Karpas-422 (cell line): ENCODE measurements around the gene CTTNBP2. TPM values are rescaled to one million over a fixed set of nuclear protein-coding genes. Genes with fewer than 3 reads are reported as not detected.
"Not testable (repeated sequence)": the region's sequence is repeated elsewhere in the genome, so short reads cannot be mapped to it uniquely, and the experiment has no call there.

Experiments
- DNase-seq: peaks from one replicate; pipeline ENCODE4 v3.0.0-alpha.2; 2015
- H2AFZ ChIP-seq: fragments of 200-600 bp; sonication (generic); 2 replicates; pipeline ENCODE4 v1.6.1; 2014; ENCODE audit warnings: antibody characterized with exemption, low read length, mixed read lengths
- H3K27ac ChIP-seq: fragments of 200-600 bp; sonication (generic); 2 replicates; pipeline ENCODE4 v1.5.1; 2014; ENCODE audit warnings: mild to moderate bottlenecking, low read length, moderate library complexity
- H3K27me3 ChIP-seq: fragments of 200-600 bp; sonication (generic); 2 replicates; pipeline ENCODE4 v1.6.1; 2014; ENCODE audit warnings: low read length, mixed read lengths
- H3K36me3 ChIP-seq: fragments of 200-600 bp; sonication (generic); 2 replicates; pipeline ENCODE4 v1.6.1; 2014; ENCODE audit warnings: low read length, mixed read lengths; ENCODE audit not compliant: insufficient read depth
- H3K4me1 ChIP-seq: fragments of 200-600 bp; sonication (generic); 2 replicates; pipeline ENCODE4 v1.6.1; 2014; ENCODE audit warnings: mild to moderate bottlenecking, low read length, mixed read lengths
- H3K4me2 ChIP-seq: fragments of 200-600 bp; sonication (generic); 2 replicates; pipeline ENCODE4 v1.6.1; 2014; ENCODE audit warnings: low read length, low read depth, mild to moderate bottlenecking; ENCODE audit not compliant: poor library complexity, severe bottlenecking
- H3K4me3 ChIP-seq: fragments of 200-600 bp; sonication (generic); 2 replicates; pipeline ENCODE4 v1.5.1; 2014; ENCODE audit warnings: mild to moderate bottlenecking, antibody characterized with exemption, low read length, mixed read lengths
- H3K79me2 ChIP-seq: fragments of 200-600 bp; sonication (generic); 2 replicates; pipeline ENCODE4 v1.6.1; 2014; ENCODE audit warnings: mild to moderate bottlenecking, low read length, mixed read lengths
- H3K9ac ChIP-seq: fragments of 200-600 bp; sonication (generic); 2 replicates; pipeline ENCODE4 v1.6.0; 2014; ENCODE audit warnings: low read length
- H3K9me2 ChIP-seq: fragments of 200-600 bp; sonication (generic), shearing (Covaris generic); replicated peaks from 2 replicates; pipeline ENCODE4 v1.6.0; 2014; ENCODE audit warnings: mild to moderate bottlenecking, low read length, moderate library complexity; ENCODE audit not compliant: insufficient read depth
- H3K9me3 ChIP-seq: fragments of 300-700, 200-600 bp; sonication (generic); 2 replicates; pipeline ENCODE4 v1.6.1; 2014; ENCODE audit warnings: low read length, mixed read lengths
- H4K20me1 ChIP-seq: fragments of 200-600 bp; sonication (generic); 2 replicates; pipeline ENCODE4 v1.6.1; 2014; ENCODE audit warnings: mild to moderate bottlenecking, antibody characterized with exemption, low read length, low read depth; ENCODE audit not compliant: insufficient read depth
- total RNA-seq: library from RNA; depleted of rRNA; stranded (reverse); fragments of >200 nt; shearing (Covaris generic); gene quantifications from 2 replicates; pipeline ENCODE4 v1.2.3, GENCODE V29; 2014; ENCODE audit warnings: low replicate concordance

The CTTNBP2 gene
- total RNA-seq, 1 experiment from 2014 or later: not detected

GRCh38 chr7:117716707-117717299 lies 156.4 kb downstream of the CTTNBP2 start:
- Histone ChIP-seq H4K20me1 (no peaks in the 10 kb centered on the region), H2AFZ (no peak overlapping the region), H3K27ac (no peak overlapping the region), H3K27me3 (no peaks in the 10 kb centered on the region), H3K9me3 (no peaks in the 10 kb centered on the region), H3K4me2 (no peak overlapping the region), H3K9me2 (no peaks in the 10 kb centered on the region), H3K4me1 (no peaks in the 10 kb centered on the region), H3K9ac (no peak overlapping the region), H3K4me3 (no peak overlapping the region), H3K79me2 (no peaks in the 10 kb centered on the region), H3K36me3 (no peaks in the 10 kb centered on the region)
- DNase-seq: no peak

GRCh38 chr7:117715784-117716445 lies 157.3 kb downstream of the CTTNBP2 start:
- Histone ChIP-seq H3K9ac (no peak overlapping the region), H3K79me2 (no peaks in the 10 kb centered on the region), H4K20me1 (no peaks in the 10 kb centered on the region), H3K27ac (no peak overlapping the region), H3K36me3 (no peaks in the 10 kb centered on the region), H3K4me2 (no peak overlapping the region), H3K9me3 (no peaks in the 10 kb centered on the region), H3K9me2 (no peaks in the 10 kb centered on the region), H3K27me3 (no peaks in the 10 kb centered on the region), H3K4me1 (no peaks in the 10 kb centered on the region), H2AFZ (no peak overlapping the region), H3K4me3 (no peak overlapping the region)
- peak; percentile 81 for DNase-seq

GRCh38 chr7:117711556-117711955 lies 161.7 kb downstream of the CTTNBP2 start:
- Histone ChIP-seq H3K36me3 (no peaks in the 10 kb centered on the region), H3K9me3 (no peaks in the 10 kb centered on the region), H3K79me2 (no peaks in the 10 kb centered on the region), H3K4me1 (no peaks in the 10 kb centered on the region), H3K4me2 (no peak overlapping the region), H3K27me3 (no peaks in the 10 kb centered on the region), H3K4me3 (no peak overlapping the region), H3K9me2 (no peaks in the 10 kb centered on the region), H3K9ac (no peak overlapping the region), H2AFZ (no peak overlapping the region), H4K20me1 (no peaks in the 10 kb centered on the region), H3K27ac (no peak overlapping the region)
- no peak for DNase-seq

- H3K9ac ChIP-seq, H3K36me3 ChIP-seq, H3K4me2 ChIP-seq, H3K27me3 ChIP-seq, H4K20me1 ChIP-seq, H3K4me3 ChIP-seq, H2AFZ ChIP-seq, H3K4me1 ChIP-seq, H3K79me2 ChIP-seq, H3K9me3 ChIP-seq, DNase-seq, H3K27ac ChIP-seq, H3K9me2 ChIP-seq: not testable (repeated sequence)
Measured at GRCh38 chr7:117708173-117708572, 165.1 kb downstream of the CTTNBP2 start.

- no peak for DNase-seq
- Histone ChIP-seq H3K9ac (no peak overlapping the region), H3K27me3 (no peaks in the 10 kb centered on the region), H3K36me3 (no peaks in the 10 kb centered on the region), H3K4me2 (no peak overlapping the region), H3K4me3 (no peak overlapping the region), H3K79me2 (no peaks in the 10 kb centered on the region), H3K4me1 (no peaks in the 10 kb centered on the region), H3K9me2 (no peaks in the 10 kb centered on the region), H4K20me1 (no peaks in the 10 kb centered on the region), H3K9me3 (no peaks in the 10 kb centered on the region), H2AFZ (no peak overlapping the region), H3K27ac (no peak overlapping the region)
Measured at GRCh38 chr7:117707080-117707479, 166.2 kb downstream of the CTTNBP2 start.

- Histone ChIP-seq H3K9me3 (no peaks in the 10 kb centered on the region), H3K79me2 (no peaks in the 10 kb centered on the region), H3K27ac (no peak overlapping the region), H2AFZ (no peak overlapping the region), H4K20me1 (no peaks in the 10 kb centered on the region), H3K4me1 (no peaks in the 10 kb centered on the region), H3K9me2 (no peaks in the 10 kb centered on the region), H3K9ac (no peak overlapping the region), H3K4me2 (no peak overlapping the region), H3K27me3 (no peaks in the 10 kb centered on the region), H3K36me3 (no peaks in the 10 kb centered on the region), H3K4me3 (no peak overlapping the region)
- no peak for DNase-seq
Measured at GRCh38 chr7:117706210-117706609, 167.0 kb downstream of the CTTNBP2 start.

- no peak overlapping the region for H3K4me3 ChIP-seq
- H2AFZ ChIP-seq: no peak overlapping the region
- no peaks in the 10 kb centered on the region for H3K9me3 ChIP-seq
- no peaks in the 10 kb centered on the region for H3K36me3 ChIP-seq
- no peak for DNase-seq
- no peaks in the 10 kb centered on the region for H3K9me2 ChIP-seq
- no peaks in the 10 kb centered on the region for H3K4me1 ChIP-seq
- no peak overlapping the region for H3K9ac ChIP-seq
- no peaks in the 10 kb centered on the region for H3K27me3 ChIP-seq
- H3K4me2 ChIP-seq: no peak overlapping the region
- no peaks in the 10 kb centered on the region for H3K79me2 ChIP-seq
- no peaks in the 10 kb centered on the region for H4K20me1 ChIP-seq
- no peak overlapping the region for H3K27ac ChIP-seq
Measured at GRCh38 chr7:117705630-117706029, 167.6 kb downstream of the CTTNBP2 start.

- H3K4me1 ChIP-seq: no peaks in the 10 kb centered on the region
- DNase-seq: no peak
- no peak overlapping the region for H3K27ac ChIP-seq
- no peak overlapping the region for H3K9ac ChIP-seq
- H2AFZ ChIP-seq: no peak overlapping the region
- H3K9me2 ChIP-seq: no peaks in the 10 kb centered on the region
- H4K20me1 ChIP-seq: no peaks in the 10 kb centered on the region
- H3K9me3 ChIP-seq: no peaks in the 10 kb centered on the region
- H3K4me3 ChIP-seq: no peak overlapping the region
- no peaks in the 10 kb centered on the region for H3K79me2 ChIP-seq
- H3K4me2 ChIP-seq: no peak overlapping the region
- no peaks in the 10 kb centered on the region for H3K36me3 ChIP-seq
- no peaks in the 10 kb centered on the region for H3K27me3 ChIP-seq
Measured at GRCh38 chr7:117704063-117704462, 169.2 kb downstream of the CTTNBP2 start.
